ENCODE results near the gene THNSL1. TPM values are rescaled to one million over a fixed set of nuclear protein-coding genes. Genes with fewer than 3 reads are reported as not detected.

Gene THNSL1
- total RNA-seq, 2 experiments from 2014 or later: 5.5 to 8.3 TPM

DNA sequence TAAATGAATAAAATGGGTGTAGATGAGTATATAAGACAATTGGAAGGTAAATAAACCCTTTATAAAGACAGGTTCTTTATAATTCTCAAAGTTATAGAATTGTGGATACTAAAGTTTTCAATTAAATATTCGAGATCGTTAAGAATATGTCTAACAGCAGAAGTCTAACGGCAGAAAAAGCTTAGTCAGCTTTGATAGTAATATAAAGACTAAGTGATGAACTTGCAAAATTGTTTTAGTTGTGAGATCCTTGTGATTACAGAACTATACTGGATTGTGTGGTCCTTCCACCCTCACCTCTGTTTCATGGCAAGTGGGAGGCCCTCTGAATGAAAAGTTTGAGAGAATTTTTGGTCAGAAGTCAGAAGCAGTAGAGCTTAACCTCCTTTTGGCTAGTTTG lies 2.3 kb downstream of the THNSL1 start:
- H3K4me2 ChIP-seq (ENCODE audit: low read length): no peak overlapping the region
- H3K36me3 ChIP-seq (ENCODE audit: insufficient read depth, low read length): peaks cover 4% of the 10 kb centered on the region; the same call in 1 of the 2 replicates
- ChIA-PET CTCF (ENCODE audit: unreplicated experiment) (no interaction called here), POLR2A (no interaction called here)
- peaks cover 15% of the 10 kb centered on the region; the same call in 1 of the 2 replicates for H3K79me2 ChIP-seq (ENCODE audit: insufficient read depth, low read depth, low read length)
- no TSS peak for BruUV-seq (replicated peaks)
- TF ChIP-seq, protein P1, sequence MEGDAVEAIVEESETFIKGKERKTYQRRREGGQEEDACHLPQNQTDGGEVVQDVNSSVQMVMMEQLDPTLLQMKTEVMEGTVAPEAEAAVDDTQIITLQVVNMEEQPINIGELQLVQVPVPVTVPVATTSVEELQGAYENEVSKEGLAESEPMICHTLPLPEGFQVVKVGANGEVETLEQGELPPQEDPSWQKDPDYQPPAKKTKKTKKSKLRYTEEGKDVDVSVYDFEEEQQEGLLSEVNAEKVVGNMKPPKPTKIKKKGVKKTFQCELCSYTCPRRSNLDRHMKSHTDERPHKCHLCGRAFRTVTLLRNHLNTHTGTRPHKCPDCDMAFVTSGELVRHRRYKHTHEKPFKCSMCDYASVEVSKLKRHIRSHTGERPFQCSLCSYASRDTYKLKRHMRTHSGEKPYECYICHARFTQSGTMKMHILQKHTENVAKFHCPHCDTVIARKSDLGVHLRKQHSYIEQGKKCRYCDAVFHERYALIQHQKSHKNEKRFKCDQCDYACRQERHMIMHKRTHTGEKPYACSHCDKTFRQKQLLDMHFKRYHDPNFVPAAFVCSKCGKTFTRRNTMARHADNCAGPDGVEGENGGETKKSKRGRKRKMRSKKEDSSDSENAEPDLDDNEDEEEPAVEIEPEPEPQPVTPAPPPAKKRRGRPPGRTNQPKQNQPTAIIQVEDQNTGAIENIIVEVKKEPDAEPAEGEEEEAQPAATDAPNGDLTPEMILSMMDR (conservative IDR thresholded peaks at IDR 0.05; ENCODE audit: low read length): no peak
- no peak for TF ChIP-seq EZH2phosphoT487 (IDR thresholded peaks at IDR 0.05; ENCODE audit: borderline replicate concordance, low read depth, low read length)
- H3K4me3 ChIP-seq (ENCODE audit: low read depth, low read length, poor library complexity, severe bottlenecking): no peak overlapping the region
- H3K27ac ChIP-seq (ENCODE audit: low read depth, low read length, poor library complexity, severe bottlenecking): no peak overlapping the region
- H3K9me2 ChIP-seq (ENCODE audit: insufficient read depth, low read length): no peaks in the 10 kb centered on the region
- intact Hi-C loops (cut with micrococcal nuclease; ENCODE audit: unreplicated experiment): loop anchor here (5.0 to 10.0 kb wide), 2 partner anchors 374 to 396 kb away; no protein-coding TSS in a partner anchor
- no peak for DNase-seq (ENCODE audit: low spot score)
- peaks cover 19% of the 10 kb centered on the region for H3K4me1 ChIP-seq (ENCODE audit: insufficient read depth, low read length, poor library complexity, severe bottlenecking)
- no peak overlapping the region for H2AFZ ChIP-seq (ENCODE audit: low read length)
- H4K20me1 ChIP-seq (ENCODE audit: insufficient read depth, low read length): no peaks in the 10 kb centered on the region
- H3K9me3 ChIP-seq (ENCODE audit: low read length): no peaks in the 10 kb centered on the region

DNA sequence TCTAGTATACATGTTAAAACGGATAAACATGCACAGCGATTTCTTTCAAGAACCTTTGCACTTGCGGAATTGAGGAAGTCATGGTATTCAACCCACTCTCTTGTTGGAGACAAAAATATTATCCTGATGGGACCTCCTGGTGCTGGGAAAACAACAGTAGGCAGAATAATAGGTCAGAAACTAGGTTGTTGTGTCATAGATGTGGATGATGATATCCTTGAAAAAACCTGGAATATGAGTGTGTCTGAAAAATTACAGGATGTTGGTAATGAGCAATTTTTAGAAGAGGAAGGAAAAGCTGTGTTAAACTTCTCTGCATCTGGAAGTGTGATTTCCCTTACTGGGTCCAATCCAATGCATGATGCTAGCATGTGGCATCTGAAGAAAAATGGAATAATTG lies 6.9 kb downstream of the THNSL1 start:
- ChIA-PET CTCF (ENCODE audit: unreplicated experiment) (no interaction called here), POLR2A (no interaction called here)

DNA sequence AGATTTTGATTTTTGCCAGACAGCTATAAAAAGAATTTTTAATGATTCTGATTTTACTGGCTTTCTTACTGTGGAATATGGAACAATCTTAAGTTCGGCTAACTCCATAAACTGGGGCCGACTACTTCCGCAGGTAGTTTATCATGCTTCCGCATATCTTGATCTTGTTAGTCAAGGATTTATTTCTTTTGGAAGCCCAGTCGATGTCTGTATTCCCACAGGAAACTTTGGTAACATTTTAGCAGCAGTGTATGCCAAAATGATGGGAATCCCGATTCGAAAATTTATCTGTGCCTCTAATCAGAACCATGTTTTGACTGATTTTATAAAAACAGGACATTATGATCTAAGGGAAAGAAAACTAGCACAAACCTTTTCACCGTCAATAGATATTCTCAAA lies 8.1 kb downstream of the THNSL1 start:
- H3K36me3 ChIP-seq (ENCODE audit: insufficient read depth, low read length): peaks cover 4% of the 10 kb centered on the region; the same call in 1 of the 2 replicates
- H3K9me2 ChIP-seq (ENCODE audit: insufficient read depth, low read length): no peaks in the 10 kb centered on the region
- POLR2A ChIA-PET: no interaction called here
- H3K79me2 ChIP-seq (ENCODE audit: insufficient read depth, low read depth, low read length): no peaks in the 10 kb centered on the region
- no peaks in the 10 kb centered on the region for H4K20me1 ChIP-seq (ENCODE audit: insufficient read depth, low read length)
- no peak overlapping the region for H3K4me2 ChIP-seq (ENCODE audit: low read length)
- TF ChIP-seq, protein P1 (conservative IDR thresholded peaks at IDR 0.05; ENCODE audit: low read length): no peak
- DNase-seq (ENCODE audit: low spot score): no peak
- no peak overlapping the region for H3K4me3 ChIP-seq (ENCODE audit: low read depth, low read length, poor library complexity, severe bottlenecking)
- no peaks in the 10 kb centered on the region for H3K4me1 ChIP-seq (ENCODE audit: insufficient read depth, low read length, poor library complexity, severe bottlenecking)
- intact Hi-C loops (cut with micrococcal nuclease; ENCODE audit: unreplicated experiment): no loop called here
- CTCF ChIA-PET (ENCODE audit: unreplicated experiment): no interaction called here
- no peak overlapping the region for H2AFZ ChIP-seq (ENCODE audit: low read length)
- no TSS peak for BruUV-seq (replicated peaks)
- no peaks in the 10 kb centered on the region for H3K9me3 ChIP-seq (ENCODE audit: low read length)
- H3K27ac ChIP-seq (ENCODE audit: low read depth, low read length, poor library complexity, severe bottlenecking): no peak overlapping the region

More for the DNA sequence above, 6.9 kb downstream of the THNSL1 start:
- intact Hi-C loops (cut with micrococcal nuclease; ENCODE audit: unreplicated experiment): no loop called here
- no peaks in the 10 kb centered on the region for H4K20me1 ChIP-seq (ENCODE audit: insufficient read depth, low read length)
- peaks cover 2% of the 10 kb centered on the region; the same call in 1 of the 2 replicates for H3K79me2 ChIP-seq (ENCODE audit: insufficient read depth, low read depth, low read length)
- no peak overlapping the region for H3K27ac ChIP-seq (ENCODE audit: low read depth, low read length, poor library complexity, severe bottlenecking)
- peaks cover 4% of the 10 kb centered on the region; the same call in 1 of the 2 replicates for H3K36me3 ChIP-seq (ENCODE audit: insufficient read depth, low read length)
- no peaks in the 10 kb centered on the region for H3K9me2 ChIP-seq (ENCODE audit: insufficient read depth, low read length)
- H2AFZ ChIP-seq (ENCODE audit: low read length): no peak overlapping the region
- peaks cover 1% of the 10 kb centered on the region for H3K4me1 ChIP-seq (ENCODE audit: insufficient read depth, low read length, poor library complexity, severe bottlenecking)
- no peak for TF ChIP-seq EZH2phosphoT487 (IDR thresholded peaks at IDR 0.05; ENCODE audit: borderline replicate concordance, low read depth, low read length)
- TF ChIP-seq, protein P1 (conservative IDR thresholded peaks at IDR 0.05; ENCODE audit: low read length): no peak
- no TSS peak for BruUV-seq (replicated peaks)
- no peak overlapping the region for H3K4me2 ChIP-seq (ENCODE audit: low read length)
- H3K4me3 ChIP-seq (ENCODE audit: low read depth, low read length, poor library complexity, severe bottlenecking): no peak overlapping the region
- no peak for DNase-seq (ENCODE audit: low spot score)
- H3K9me3 ChIP-seq (ENCODE audit: low read length): no peaks in the 10 kb centered on the region

Data from OCI-LY7 (cell line).